ENCODE measurements around the gene WDFY4.

The WDFY4 gene

GRCh38 chr10:49008505-49009198 is 324.0 kb downstream of the WDFY4 start:
- no peak overlapping the region for H3K4me3 ChIP-seq (ENCODE audit: low read depth, low read length)
- no peak for DNase-seq (ENCODE audit: low read depth)
- in situ Hi-C loops (cut with HindIII; ENCODE audit: low sequenced_read_pairs), result no loop called here
- no peak for TF ChIP-seq CTCF (IDR thresholded peaks at IDR 0.05; ENCODE audit: low read depth, low read length, missing control alignments)

- no peak for TF ChIP-seq CTCF (IDR thresholded peaks at IDR 0.05; ENCODE audit: low read depth, low read length, missing control alignments)
- H3K4me3 ChIP-seq (ENCODE audit: low read depth, low read length), result no peak overlapping the region
- in situ Hi-C loops (cut with HindIII; ENCODE audit: low sequenced_read_pairs), result no loop called here
- no peak for DNase-seq (ENCODE audit: low read depth)
These were observed 324.7 kb downstream of the WDFY4 start for GRCh38 chr10:49009199-49009979.

GRCh38 chr10:49010295-49010694 is 325.6 kb downstream of the WDFY4 start:
- no peak for TF ChIP-seq CTCF (IDR thresholded peaks at IDR 0.05; ENCODE audit: low read depth, low read length, missing control alignments)
- in situ Hi-C loops (cut with HindIII; ENCODE audit: low sequenced_read_pairs), result no loop called here
- H3K4me3 ChIP-seq (ENCODE audit: low read depth, low read length), result no peak overlapping the region
- DNase-seq (ENCODE audit: low read depth), result no peak

GRCh38 chr10:49010865-49011264 is 326.2 kb downstream of the WDFY4 start:
- in situ Hi-C loops (cut with HindIII; ENCODE audit: low sequenced_read_pairs), result no loop called here
- H3K4me3 ChIP-seq (ENCODE audit: low read depth, low read length), result no peak overlapping the region
- no peak for TF ChIP-seq CTCF (IDR thresholded peaks at IDR 0.05; ENCODE audit: low read depth, low read length, missing control alignments)
- no peak for DNase-seq (ENCODE audit: low read depth)

GRCh38 chr10:49011756-49012155 is 327.1 kb downstream of the WDFY4 start:
- DNase-seq (ENCODE audit: low read depth), result no peak
- in situ Hi-C loops (cut with HindIII; ENCODE audit: low sequenced_read_pairs), result no loop called here

GRCh38 chr10:49012603-49013002 is 327.9 kb downstream of the WDFY4 start:
- H3K4me3 ChIP-seq (ENCODE audit: low read depth, low read length), result no peak overlapping the region
- DNase-seq (ENCODE audit: low read depth), result no peak
- in situ Hi-C loops (cut with HindIII; ENCODE audit: low sequenced_read_pairs), result no loop called here
- no peak for TF ChIP-seq CTCF (IDR thresholded peaks at IDR 0.05; ENCODE audit: low read depth, low read length, missing control alignments)

More at GRCh38 chr10:49011756-49012155, 327.1 kb downstream of the WDFY4 start:
- H3K4me3 ChIP-seq (ENCODE audit: low read depth, low read length), result no peak overlapping the region
- no peak for TF ChIP-seq CTCF (IDR thresholded peaks at IDR 0.05; ENCODE audit: low read depth, low read length, missing control alignments)
